Naive thymus-derived CD8-positive, alpha-beta T cell (primary cell): ENCODE results near the gene CRTC2. TPM values are rescaled to one million over a fixed set of nuclear protein-coding genes. Genes with fewer than 3 reads are reported as not detected.
"Not testable (repeated sequence)": the region's sequence is repeated elsewhere in the genome, so short reads cannot be mapped to it uniquely, and the experiment has no call there.

ENCODE experiments used
- ATAC-seq, 2 donors: fragments of 150-1000 bp; cut with Tn5 transposase in 1 of 2; sonication (Bioruptor Pico), chemical (Tn5 transposase) in 1 of 2; 1 replicate in 1 of 2; 2 replicates in 1 of 2; pipeline ENCODE4 v1.10.0; 2021; ENCODE audit warnings: mild to moderate bottlenecking in 2 of 2, moderate library complexity in 2 of 2
- POLR2A ChIA-PET: fragments of 350-600 bp; sonication (Branson Sonifier 250); formaldehyde crosslinking; loops from one replicate; lab custom pipeline; 2021; ENCODE audit warnings: antibody characterized with exemption; lab: Charles Lee
- DNase-seq, 10 donors: peaks; one replicate each; pipeline versions ENCODE4 v3.0.0 to v3.0.0-alpha.2; 2020 to 2022
- H3K27ac Mint-ChIP-seq, 10 donors: one replicate each; pipeline ENCODE4 v1.8.0; 2020 to 2022; ENCODE audit warnings: mild to moderate bottlenecking in 10 of 10, mixed read lengths in 10 of 10, moderate library complexity in 4 of 10, inconsistent platforms in 1 of 10
- H3K27me3 Mint-ChIP-seq, 5 donors: one replicate each; pipeline ENCODE4 v1.8.0; 2021 to 2022; ENCODE audit warnings: mixed read lengths in 5 of 5
- H3K36me3 Mint-ChIP-seq, 3 donors: one replicate each; pipeline ENCODE4 v1.8.0; 2020 to 2022; ENCODE audit warnings: mixed read lengths in 3 of 3, mild to moderate bottlenecking in 2 of 3, inconsistent platforms in 1 of 3
- H3K4me1 Mint-ChIP-seq, 4 donors: one replicate each; pipeline ENCODE4 v1.8.0; 2021 to 2022; ENCODE audit warnings: mixed read lengths in 4 of 4
- H3K4me3 Mint-ChIP-seq, 10 donors: one replicate each; pipeline ENCODE4 v1.8.0; 2020 to 2022; ENCODE audit warnings: mild to moderate bottlenecking in 10 of 10, mixed read lengths in 10 of 10, moderate library complexity in 6 of 10, inconsistent platforms in 1 of 10
- H3K9me3 Mint-ChIP-seq, 9 donors: one replicate each; pipeline ENCODE4 v1.8.0; 2020 to 2022; ENCODE audit warnings: mixed read lengths in 9 of 9, mild to moderate bottlenecking in 3 of 9, inconsistent platforms in 1 of 9, moderate library complexity in 1 of 9
- polyA plus RNA-seq, 3 donors: library from polyadenylated mRNA; unstranded; fragments of 300-500 nt; fragmentation: Illumina TruSeq; gene quantifications; one replicate each; pipeline ENCODE4 v1.2.3, GENCODE V29; 2021
- total RNA-seq, 8 experiments: library from RNA in 2 of 8; stranded (reverse) in 2 of 8; gene quantifications; one replicate each; pipeline ENCODE4 v1.2.3 and lab custom pipeline; 2021 to 2026

Gene CRTC2
- total and polyA plus RNA-seq, 5 experiments from 2014 or later = 21.4 to 147 (median 49.6) TPM

GRCh38 chr1:153985941-153986761, 27.7 kb upstream of the CRTC2 start, which contains the start of gene RAB13:
Gene RAB13, minus strand, starts transcription at chr1:153986339. Its CDS starts 103 bp downstream, at chr1:153986236.
- Mint-ChIP-seq H3K27ac (peak within 1 kb of the TSS; percentile 81 to 94 (median 92)), H3K4me3 (peak within 1 kb of the TSS; percentile 72 to 90 (median 84)), H3K9me3 (no peaks in the 10 kb centered on the region), H3K27me3 (peaks cover 0 to 4% (median 0%) of the 10 kb centered on the region in 5 donors), H3K4me1 (peaks cover 26 to 43% (median 36%) of the 10 kb centered on the region in 4 donors), H3K36me3 (peaks cover 0 to 7% (median 2%) of the 10 kb centered on the region in 3 donors)
- POLR2A ChIA-PET = interaction anchor here (0.9 to 6.1 kb wide), 17 partner anchors 9 to 351 kb away, joined by 3 to 40 read pairs (median 6); partner anchors contain the start of genes CREB3L4, CRTC2, DENND4B and GATAD2B
- DNase-seq (peak in 2 of 10 donors; percentile 20 to 36), ATAC-seq (peak in 1 of 2 donors; percentile 7)

GRCh38 chr1:153985341-153985912, 27.0 kb upstream of the CRTC2 start:
- Mint-ChIP-seq H3K4me3 (peak overlapping the region; percentile 62 to 90 (median 74)), H3K4me1 (peaks cover 22 to 37% (median 31%) of the 10 kb centered on the region in 4 donors), H3K36me3 (no peaks in the 10 kb centered on the region), H3K27me3 (peaks cover 0 to 1% (median 0%) of the 10 kb centered on the region in 5 donors), H3K27ac (peak overlapping the region in 9 of 10 donors; percentile 1 to 90 (median 70)), H3K9me3 (no peaks in the 10 kb centered on the region)
- POLR2A ChIA-PET = interaction anchor here (0.9 to 6.1 kb wide), 8 partner anchors 8 to 313 kb away, joined by 3 to 40 read pairs (median 6); partner anchors contain the start of genes CRTC2, DENND4B and JTB
- peak in 2 of 10 donors; percentile 26 to 43 for DNase-seq
- ATAC-seq = peak in 1 of 2 donors; percentile 20

- ATAC-seq (no peak), DNase-seq (no peak)
- H3K27me3 Mint-ChIP-seq = peaks cover 0 to 1% (median 0%) of the 10 kb centered on the region in 5 donors
- H3K9me3 Mint-ChIP-seq = no peaks in the 10 kb centered on the region
- POLR2A ChIA-PET = interaction anchor here (0.7 to 6.1 kb wide), 4 partner anchors 9 to 229 kb away, joined by 3 to 40 read pairs (median 10); partner anchors contain the start of gene DENND4B
- peak overlapping the region in 3 of 10 donors; percentile 22 to 42 (median 24) for H3K4me3 Mint-ChIP-seq
- H3K27ac Mint-ChIP-seq = peak overlapping the region in 6 of 10 donors; percentile 9 to 60 (median 32)
- peaks cover 19 to 31% (median 24%) of the 10 kb centered on the region in 4 donors for H3K4me1 Mint-ChIP-seq
- H3K36me3 Mint-ChIP-seq = no peaks in the 10 kb centered on the region
Observed at GRCh38 chr1:153984123-153984894, 25.9 kb upstream of the CRTC2 start.

GRCh38 chr1:153981735-153982134, 23.3 kb upstream of the CRTC2 start:
- DNase-seq, H3K36me3 Mint-ChIP-seq, H3K27me3 Mint-ChIP-seq, ATAC-seq, H3K9me3 Mint-ChIP-seq, H3K4me3 Mint-ChIP-seq, H3K27ac Mint-ChIP-seq: not testable (repeated sequence)
- H3K4me1 Mint-ChIP-seq = peaks cover 20 to 40% (median 37%) of the 10 kb centered on the region in 4 donors
- POLR2A ChIA-PET = interaction anchor here (0.9 to 1.2 kb wide), 2 partner anchors 9 to 35 kb away, joined by 3 read pairs; partner anchors contain the start of genes DENND4B and RPS27

GRCh38 chr1:153979091-153979490, 20.7 kb upstream of the CRTC2 start:
- Mint-ChIP-seq H3K4me3 (peak overlapping the region; percentile 65 to 98 (median 94)), H3K4me1 (peaks cover 11 to 42% (median 36%) of the 10 kb centered on the region in 4 donors), H3K27ac (peak overlapping the region in 3 of 10 donors; percentile 91 to 95 (median 92)), H3K36me3 (peaks cover 0 to 25% (median 0%) of the 10 kb centered on the region in 3 donors)
- POLR2A ChIA-PET = interaction anchor here (0.5 to 5.6 kb wide), 5 partner anchors 12 to 252 kb away, joined by 3 to 143 read pairs (median 32); partner anchors contain the start of genes CREB3L4, GATAD2B, RPS27 and SLC39A1
- not testable (repeated sequence) for ATAC-seq, DNase-seq, H3K27me3 Mint-ChIP-seq, H3K9me3 Mint-ChIP-seq

GRCh38 chr1:153978274-153978909, 20.0 kb upstream of the CRTC2 start:
- Mint-ChIP-seq H3K4me1 (peaks cover 11 to 42% (median 37%) of the 10 kb centered on the region in 4 donors), H3K27ac (peak overlapping the region in 9 of 10 donors; percentile 91 to 98 (median 95)), H3K27me3 (no peaks in the 10 kb centered on the region), H3K9me3 (no peaks in the 10 kb centered on the region), H3K4me3 (peak overlapping the region; percentile 91 to 98 (median 97)), H3K36me3 (peaks cover 0 to 32% (median 0%) of the 10 kb centered on the region in 3 donors)
- DNase-seq (no peak), ATAC-seq (no peak)
- POLR2A ChIA-PET = interaction anchor here (1.0 to 5.6 kb wide), 12 partner anchors 8 to 344 kb away, joined by 3 to 143 read pairs (median 19); partner anchors contain the start of genes CHTOP, CREB3L4, CRTC2 and DENND4B

GRCh38 chr1:153977250-153978240, 19.1 kb upstream of the CRTC2 start, which contains the start of gene JTB:
Gene JTB, minus strand, starts transcription at chr1:153977674. Its CDS starts 422 bp downstream, at chr1:153977252.
- peak within 1 kb of the TSS; percentile 91 to 99 (median 97) for H3K4me3 Mint-ChIP-seq
- peaks cover 11 to 42% (median 37%) of the 10 kb centered on the region in 4 donors for H3K4me1 Mint-ChIP-seq
- peak; percentile 73 to 92 (median 78) for DNase-seq
- no peaks in the 10 kb centered on the region for H3K27me3 Mint-ChIP-seq
- peak within 1 kb of the TSS; percentile 87 to 99 (median 96) for H3K27ac Mint-ChIP-seq
- POLR2A ChIA-PET = interaction anchor here (0.7 to 5.6 kb wide), 19 partner anchors 9 to 343 kb away, joined by 3 to 143 read pairs (median 5); partner anchors contain the start of genes CHTOP, CREB3L4, CRTC2 and DENND4B
- ATAC-seq = peak; percentile 96
- no peaks in the 10 kb centered on the region for H3K9me3 Mint-ChIP-seq
- peaks cover 0 to 34% (median 0%) of the 10 kb centered on the region in 3 donors for H3K36me3 Mint-ChIP-seq

- Mint-ChIP-seq H3K36me3 (peaks cover 0 to 34% (median 0%) of the 10 kb centered on the region in 3 donors), H3K27me3 (no peaks in the 10 kb centered on the region), H3K4me1 (peaks cover 11 to 44% (median 41%) of the 10 kb centered on the region in 4 donors), H3K4me3 (peak overlapping the region; percentile 91 to 99 (median 96)), H3K27ac (peak overlapping the region; percentile 87 to 99 (median 96)), H3K9me3 (no peaks in the 10 kb centered on the region)
- ATAC-seq (no peak), DNase-seq (no peak)
- POLR2A ChIA-PET = interaction anchor here (0.5 to 5.6 kb wide), 18 partner anchors 10 to 739 kb away, joined by 3 to 143 read pairs (median 6); partner anchors contain the start of genes CHTOP, CREB3L4, CRTC2 and DENND4B
Observed at GRCh38 chr1:153976819-153977249, 18.4 kb upstream of the CRTC2 start.

GRCh38 chr1:153973525-153973924, 15.1 kb upstream of the CRTC2 start:
- POLR2A ChIA-PET = interaction anchor here (0.7 to 2.8 kb wide), 3 partner anchors 10 to 26 kb away, joined by 3 to 16 read pairs (median 3); partner anchors contain the start of gene SLC39A1
- ATAC-seq (no peak), DNase-seq (no peak)
- Mint-ChIP-seq H3K27me3 (no peaks in the 10 kb centered on the region), H3K4me3 (peak overlapping the region in 1 of 10 donors; percentile 3), H3K9me3 (no peaks in the 10 kb centered on the region), H3K4me1 (peaks cover 14 to 54% (median 48%) of the 10 kb centered on the region in 4 donors), H3K27ac (peak overlapping the region in 7 of 10 donors; percentile 12 to 81 (median 56)), H3K36me3 (peaks cover 0 to 34% (median 0%) of the 10 kb centered on the region in 3 donors)
